Measurements from ENCODE around the gene OLIG2. TPM values are rescaled to one million over a fixed set of nuclear protein-coding genes. Genes with fewer than 3 reads are reported as not detected.

The OLIG2 gene
- total RNA-seq, result not detected in 2 replicates

GRCh38 chr21:33025489-33026442 lies at the start of gene OLIG2:
OLIG2 (plus strand) TSS chr21:33025935; CDS start chr21:33026863, 928 bp downstream.

GRCh38 chr21:33069994-33070743 lies 44.4 kb downstream of the OLIG2 start, which contains the start of gene OLIG1:
OLIG1 (plus strand) TSS chr21:33070141; CDS start chr21:33070247, 106 bp downstream.

Other genes with a start within 250 kb of the OLIG2 start
- not detected in 2 replicates for gene OLIG1, start 44.2 kb downstream of the OLIG2 start, total RNA-seq
- 4.6 and 7.8 TPM in 2 replicates for gene IFNAR2, start 204.0 kb downstream of the OLIG2 start, total RNA-seq
- gene IL10RB, start 240.4 kb downstream of the OLIG2 start, total RNA-seq, result 60.2 and 71.6 TPM in 2 replicates